HG02870 (cell line): ENCODE data around the gene CFAP73.

Source experiments
- ATAC-seq: cut with Tn5 transposase; IDR thresholded peaks from one replicate; pipeline ENCODE4 v1.9.1; 2021; ENCODE audit warnings: mild to moderate bottlenecking, moderate library complexity; ENCODE audit not compliant: unreplicated experiment

CFAP73 gene

DNA sequence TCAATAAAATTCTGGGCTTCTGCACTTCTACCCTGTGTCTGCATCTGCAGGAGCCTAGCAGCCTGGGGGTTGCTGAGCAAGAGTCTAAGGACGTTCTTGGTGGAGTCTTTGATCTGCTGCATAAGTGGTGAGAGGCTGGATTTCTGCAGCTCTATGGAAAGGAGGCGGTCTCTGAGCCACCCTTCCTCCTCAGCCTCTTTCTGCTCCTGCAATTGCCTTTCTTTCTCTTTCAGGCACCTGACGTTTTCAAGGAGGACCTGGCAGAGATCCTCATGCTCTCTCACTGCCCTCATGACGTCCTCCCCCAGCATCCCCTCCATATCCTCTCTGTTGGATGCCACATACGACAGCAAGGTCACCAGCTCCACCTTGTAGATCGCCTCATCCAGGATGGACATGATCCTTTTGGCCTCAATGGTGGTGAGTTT is 58.1 kb downstream of the CFAP73 start:
- ATAC-seq: no peak

DNA sequence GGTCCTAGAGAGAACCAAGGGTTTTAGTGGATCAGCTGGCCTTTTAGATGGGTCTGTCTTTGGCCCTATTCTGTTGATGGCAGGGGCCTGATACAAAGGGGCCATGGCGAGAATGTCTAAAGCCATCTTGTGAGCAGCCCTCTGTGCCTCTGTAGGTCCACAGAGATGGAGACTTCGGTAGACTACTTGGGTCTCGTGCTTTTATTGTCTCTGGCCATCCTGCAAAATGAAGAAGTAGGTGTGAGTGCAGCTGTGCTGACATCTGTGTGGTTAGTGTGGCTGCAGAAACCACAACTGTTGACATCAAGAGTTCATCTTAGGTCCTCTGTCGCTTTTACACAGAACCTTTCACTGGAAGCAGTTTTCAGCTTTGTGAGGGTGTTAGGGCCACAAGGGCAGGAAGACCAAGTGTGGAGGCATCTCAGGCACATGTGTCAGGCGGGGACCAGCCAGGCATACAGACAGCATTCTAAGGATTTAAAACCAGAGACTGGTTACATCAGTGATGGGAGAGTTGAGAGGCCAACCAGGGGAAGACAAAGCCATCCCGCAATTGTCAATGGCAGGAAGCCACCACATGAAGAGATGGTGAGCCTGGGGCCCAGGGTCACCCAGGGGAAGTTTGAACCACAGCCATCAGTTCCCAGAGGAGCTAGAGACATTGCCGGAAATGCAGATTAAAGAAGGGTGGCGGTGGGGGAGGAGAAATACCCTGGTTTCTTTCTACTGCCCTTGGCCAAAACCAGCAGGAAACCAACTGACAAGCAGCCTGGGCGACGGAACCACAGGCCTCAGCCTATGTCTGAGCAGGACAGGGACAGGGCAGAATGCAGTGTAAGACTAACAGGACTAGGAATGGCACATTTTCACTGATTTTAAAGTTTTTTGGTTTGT is 58.8 kb downstream of the CFAP73 start:
- ATAC-seq: peak; percentile 75
